Measurements from ENCODE around the gene DIRAS1. TPM values are rescaled to one million over a fixed set of nuclear protein-coding genes. Genes with fewer than 3 reads are reported as not detected.

The DIRAS1 gene
- total and polyA plus RNA-seq, 2 of the 8 experiments (the other 6 are each of a cell fraction or from before 2014, with no cell fraction given): 20.2 to 22.3 TPM

- no peak overlapping the region for H4K91ac ChIP-seq (replicated peaks; ENCODE audit: insufficient read length, low read length)
- no peak overlapping the region for H3K4me3 ChIP-seq (ENCODE audit: extremely low read depth in 1 of 4, insufficient read depth in 2 of 4, low read depth in 3 of 4, low read length in 4 of 4)
- H2BK5ac ChIP-seq (ENCODE audit: low read depth, low read length): no peak overlapping the region
- H3K79me1 ChIP-seq (ENCODE audit: low read depth, low read length): no peaks in the 10 kb centered on the region
- no peak overlapping the region for H2BK15ac ChIP-seq (ENCODE audit: low read length)
- H2BK20ac ChIP-seq (ENCODE audit: low read length): no peak overlapping the region
- H4K20me1 ChIP-seq (replicated peaks in 1 of 2; ENCODE audit: control insufficient read depth in 1 of 2, insufficient read depth in 2 of 2, low read length in 2 of 2): peaks cover 1 to 3% of the 10 kb centered on the region in 2 experiments
- H3K18ac ChIP-seq (ENCODE audit: extremely low read depth, low read length): no peak overlapping the region
- no peaks in the 10 kb centered on the region for H3K36me3 ChIP-seq (ENCODE audit: control insufficient read depth in 2 of 4, insufficient read depth in 4 of 4, low read length in 3 of 4)
- no peaks in the 10 kb centered on the region for H3K79me2 ChIP-seq (ENCODE audit: control insufficient read depth in 1 of 2, insufficient read depth in 2 of 2, low read length in 2 of 2)
- no peak overlapping the region for H2BK120ac ChIP-seq (replicated peaks; ENCODE audit: low read depth, low read length)
- no peak overlapping the region for H3K27ac ChIP-seq (ENCODE audit: low read depth, low read length)
- H3K4me1 ChIP-seq (replicated peaks in 1 of 4; ENCODE audit: control insufficient read depth in 3 of 4, insufficient read depth in 4 of 4, low read length in 3 of 4): peaks cover 5 to 10% (median 5%) of the 10 kb centered on the region in 4 experiments
- H4K8ac ChIP-seq (ENCODE audit: extremely low read depth, insufficient read depth, low read length): no peak overlapping the region
- ChIA-PET CTCF (ENCODE audit: partially characterized antibody) (interaction anchor here (0.6 to 2.1 kb wide), 2 partner anchors 30 to 373 kb away, joined by 3 to 10 read pairs; no protein-coding TSS in a partner anchor), POLR2A (ENCODE audit: partially characterized antibody) (no interaction called here)
- no peak overlapping the region for H2AK5ac ChIP-seq (ENCODE audit: low read depth, low read length)
- H3K14ac ChIP-seq (ENCODE audit: insufficient read length): no peak overlapping the region
- no peak overlapping the region for H3K4ac ChIP-seq (replicated peaks; ENCODE audit: insufficient read length, low read depth, low read length)
- no peak overlapping the region for H3K4me2 ChIP-seq (ENCODE audit: insufficient read depth in 1 of 2, low read depth in 2 of 2, low read length in 2 of 2)
- H3K9me3 ChIP-seq (ENCODE audit: insufficient read depth in 2 of 2, low read depth in 1 of 2, low read length in 1 of 2): no peaks in the 10 kb centered on the region
- no peak for DNase-seq (ENCODE audit: low read depth in 1 of 2, low spot score in 2 of 2)
- no peak overlapping the region for H2BK12ac ChIP-seq (ENCODE audit: low read depth, low read length)
- no peak for FAIRE-seq
- no peaks in the 10 kb centered on the region for H3K23me2 ChIP-seq (ENCODE audit: low read depth, low read length)
- H2AFZ ChIP-seq (ENCODE audit: low read length): no peak overlapping the region
- no peak overlapping the region for H3K9ac ChIP-seq (replicated peaks in 1 of 4; ENCODE audit: extremely low read depth in 1 of 4, low read depth in 3 of 4, low read length in 3 of 4)
- no peaks in the 10 kb centered on the region; a peak in 2 of 7 replicates for H3K27me3 ChIP-seq (replicated peaks in 1 of 4; ENCODE audit: control insufficient read depth in 3 of 4, extremely low read depth in 1 of 4, insufficient read depth in 3 of 4, low read length in 3 of 4)
- H3K56ac ChIP-seq (replicated peaks; ENCODE audit: insufficient read length, low read depth, low read length): no peak overlapping the region
- no peak overlapping the region for H4K5ac ChIP-seq (ENCODE audit: insufficient read length, low read depth, low read length)
- WGBS, 2 experiments (ENCODE audit: extremely low coverage in 1 of 2, insufficient coverage in 1 of 2, insufficient read length in 1 of 2, insufficient replicate concordance in 2 of 2, low coverage in 1 of 2, low lambda C conversion rate in 2 of 2, missing lambda C conversion rate in 1 of 2): 84% methylated on average over 8 of the region's 8 CpGs; no CpG with 5 or more reads in 1 of the 2 experiments
- no peak overlapping the region for H3K23ac ChIP-seq (ENCODE audit: insufficient read length)
- no peak for TF ChIP-seq SIX5 (IDR thresholded peaks at IDR 0.05; ENCODE audit: low read depth, low read length)
- TF ChIP-seq CREB1 (IDR thresholded peaks at IDR 0.05): no peak
- no peak for TF ChIP-seq YY1 (IDR thresholded peaks at IDR 0.05; ENCODE audit: low read depth, low read length)
- no peak for TF ChIP-seq TAF7 (optimal IDR thresholded peaks at IDR 0.05; ENCODE audit: borderline replicate concordance, low read depth, low read length)
- TF ChIP-seq E2F6 (IDR thresholded peaks at IDR 0.05): no peak
- no peak for TF ChIP-seq SP1 (IDR thresholded peaks at IDR 0.05; ENCODE audit: low read depth, low read length)
- no peak for TF ChIP-seq HDAC2 (IDR thresholded peaks at IDR 0.05; ENCODE audit: borderline replicate concordance in 1 of 2, low read depth in 2 of 2, low read length in 2 of 2)
- TF ChIP-seq CTCF (IDR thresholded peaks at IDR 0.05; ENCODE audit: control extremely low read depth in 1 of 3, insufficient read depth in 1 of 3, low read depth in 1 of 3, low read length in 3 of 3): no peak
- no peak for TF ChIP-seq MAX (IDR thresholded peaks at IDR 0.05)
- no peak for TF ChIP-seq SIRT6 (IDR thresholded peaks at IDR 0.05; ENCODE audit: low read length)
These were observed 43.0 kb downstream of the DIRAS1 start for GRCh38 chr19:2678044-2678671.

Measured in H1 (cell line).